Naive thymus-derived CD8-positive, alpha-beta T cell (primary cell): ENCODE data around the gene SRSF1. TPM values are rescaled to one million over a fixed set of nuclear protein-coding genes. Genes with fewer than 3 reads are reported as not detected.
A peak's percentile ranks its signal among the peaks of the same experiment; 100 is the strongest.

Experiments used
- ATAC-seq, 2 donors: fragments of 150-1000 bp; cut with Tn5 transposase in 1 of 2; sonication (Bioruptor Pico), chemical (Tn5 transposase) in 1 of 2; 1 replicate in 1 of 2; 2 replicates in 1 of 2; pipeline ENCODE4 v1.10.0; 2021; ENCODE audit warnings: mild to moderate bottlenecking in 2 of 2, moderate library complexity in 2 of 2
- POLR2A ChIA-PET: fragments of 350-600 bp; sonication (Branson Sonifier 250); formaldehyde crosslinking; loops from one replicate; lab custom pipeline; 2021; ENCODE audit warnings: antibody characterized with exemption; lab: Charles Lee
- DNase-seq, 10 donors: peaks; one replicate each; pipeline versions ENCODE4 v3.0.0 to v3.0.0-alpha.2; 2020 to 2022
- H3K27ac Mint-ChIP-seq, 10 donors: one replicate each; pipeline ENCODE4 v1.8.0; 2020 to 2022; ENCODE audit warnings: mild to moderate bottlenecking in 10 of 10, mixed read lengths in 10 of 10, moderate library complexity in 4 of 10, inconsistent platforms in 1 of 10
- H3K27me3 Mint-ChIP-seq, 5 donors: one replicate each; pipeline ENCODE4 v1.8.0; 2021 to 2022; ENCODE audit warnings: mixed read lengths in 5 of 5
- H3K36me3 Mint-ChIP-seq, 3 donors: one replicate each; pipeline ENCODE4 v1.8.0; 2020 to 2022; ENCODE audit warnings: mixed read lengths in 3 of 3, mild to moderate bottlenecking in 2 of 3, inconsistent platforms in 1 of 3
- H3K4me1 Mint-ChIP-seq, 4 donors: one replicate each; pipeline ENCODE4 v1.8.0; 2021 to 2022; ENCODE audit warnings: mixed read lengths in 4 of 4
- H3K4me3 Mint-ChIP-seq, 10 donors: one replicate each; pipeline ENCODE4 v1.8.0; 2020 to 2022; ENCODE audit warnings: mild to moderate bottlenecking in 10 of 10, mixed read lengths in 10 of 10, moderate library complexity in 6 of 10, inconsistent platforms in 1 of 10
- H3K9me3 Mint-ChIP-seq, 9 donors: one replicate each; pipeline ENCODE4 v1.8.0; 2020 to 2022; ENCODE audit warnings: mixed read lengths in 9 of 9, mild to moderate bottlenecking in 3 of 9, inconsistent platforms in 1 of 9, moderate library complexity in 1 of 9
- polyA plus RNA-seq, 3 donors: library from polyadenylated mRNA; unstranded; fragments of 300-500 nt; fragmentation: Illumina TruSeq; gene quantifications; one replicate each; pipeline ENCODE4 v1.2.3, GENCODE V29; 2021
- total RNA-seq, 8 experiments: library from RNA in 2 of 8; stranded (reverse) in 2 of 8; gene quantifications; one replicate each; pipeline ENCODE4 v1.2.3 and lab custom pipeline; 2021 to 2026

The SRSF1 gene
- total and polyA plus RNA-seq, 5 experiments from 2014 or later, result 43.5 to 256 (median 51.6) TPM

- Mint-ChIP-seq H3K9me3 (no peaks in the 10 kb centered on the region), H3K4me3 (peak overlapping the region; percentile 98 to 100 (median 99)), H3K27me3 (peaks cover 0 to 4% (median 0%) of the 10 kb centered on the region in 5 donors), H3K4me1 (peaks cover 20 to 62% (median 59%) of the 10 kb centered on the region in 4 donors), H3K36me3 (peaks cover 21 to 51% (median 23%) of the 10 kb centered on the region in 3 donors), H3K27ac (peak overlapping the region; percentile 98 to 100 (median 99))
- peak in 8 of 10 donors; percentile 19 to 74 (median 44) for DNase-seq
- POLR2A ChIA-PET, result interaction anchor here (0.6 to 3.3 kb wide), 20 partner anchors 8 to 1149 kb away, joined by 3 to 45 read pairs (median 7); partner anchors contain the start of genes CUEDC1, DYNLL2, MKS1 and MRPS23
- ATAC-seq, result peak; percentile 3 to 7
Observed at GRCh38 chr17:58006560-58006923, 504 bp downstream of the SRSF1 start.

GRCh38 chr17:58005728-58006559 lies 1.1 kb downstream of the SRSF1 start:
- peaks cover 0 to 4% (median 0%) of the 10 kb centered on the region in 5 donors for H3K27me3 Mint-ChIP-seq
- ATAC-seq, result peak in 1 of 2 donors; percentile 1
- H3K4me3 Mint-ChIP-seq, result peak overlapping the region; percentile 98 to 100 (median 99)
- peak in 1 of 10 donors; percentile 40 for DNase-seq
- H3K36me3 Mint-ChIP-seq, result peaks cover 21 to 56% (median 23%) of the 10 kb centered on the region in 3 donors
- peak overlapping the region; percentile 98 to 100 (median 99) for H3K27ac Mint-ChIP-seq
- POLR2A ChIA-PET, result interaction anchor here (1.4 to 3.3 kb wide), 15 partner anchors 7 to 1149 kb away, joined by 3 to 45 read pairs (median 9); partner anchors contain the start of genes DYNLL2, MKS1, MRPS23 and PRR11
- H3K9me3 Mint-ChIP-seq, result no peaks in the 10 kb centered on the region
- H3K4me1 Mint-ChIP-seq, result peaks cover 21 to 66% (median 61%) of the 10 kb centered on the region in 4 donors

- peaks cover 21 to 59% (median 23%) of the 10 kb centered on the region in 3 donors for H3K36me3 Mint-ChIP-seq
- ATAC-seq, result no peak
- DNase-seq, result no peak
- POLR2A ChIA-PET, result interaction anchor here (2.6 to 3.3 kb wide), 4 partner anchors 10 to 155 kb away, joined by 20 to 45 read pairs (median 42); partner anchors contain the start of genes MRPS23 and VEZF1
- H3K27me3 Mint-ChIP-seq, result peaks cover 0 to 4% (median 0%) of the 10 kb centered on the region in 5 donors
- H3K4me1 Mint-ChIP-seq, result peaks cover 21 to 69% (median 61%) of the 10 kb centered on the region in 4 donors
- peak overlapping the region; percentile 63 to 100 (median 99) for H3K27ac Mint-ChIP-seq
- peak overlapping the region; percentile 98 to 100 (median 99) for H3K4me3 Mint-ChIP-seq
- no peaks in the 10 kb centered on the region for H3K9me3 Mint-ChIP-seq
Observed at GRCh38 chr17:58005031-58005727, 1.9 kb downstream of the SRSF1 start.

GRCh38 chr17:58004060-58004459 lies 3.0 kb downstream of the SRSF1 start:
- POLR2A ChIA-PET, result no interaction called here
- Mint-ChIP-seq H3K9me3 (no peaks in the 10 kb centered on the region), H3K4me1 (peaks cover 24 to 74% (median 67%) of the 10 kb centered on the region in 4 donors), H3K27me3 (peaks cover 0 to 4% (median 0%) of the 10 kb centered on the region in 5 donors), H3K27ac (peak overlapping the region in 8 of 10 donors; percentile 22 to 67 (median 60)), H3K4me3 (peak overlapping the region in 7 of 10 donors; percentile 18 to 99 (median 34)), H3K36me3 (peaks cover 21 to 59% (median 23%) of the 10 kb centered on the region in 3 donors)
- no peak for DNase-seq
- ATAC-seq, result no peak

GRCh38 chr17:58002973-58003372 lies 4.1 kb downstream of the SRSF1 start:
- peaks cover 0 to 4% (median 0%) of the 10 kb centered on the region in 5 donors for H3K27me3 Mint-ChIP-seq
- H3K9me3 Mint-ChIP-seq, result no peaks in the 10 kb centered on the region
- peak overlapping the region in 3 of 10 donors; percentile 0 to 16 (median 9) for H3K4me3 Mint-ChIP-seq
- DNase-seq, result no peak
- POLR2A ChIA-PET, result interaction anchor here (1.3 kb wide), 1 partner anchor 12 kb away, joined by 3 read pairs; no protein-coding TSS in a partner anchor
- H3K27ac Mint-ChIP-seq, result peak overlapping the region in 6 of 10 donors; percentile 6 to 78 (median 30)
- H3K4me1 Mint-ChIP-seq, result peaks cover 23 to 72% (median 70%) of the 10 kb centered on the region in 4 donors
- no peak for ATAC-seq
- H3K36me3 Mint-ChIP-seq, result peaks cover 21 to 59% (median 23%) of the 10 kb centered on the region in 3 donors

- ATAC-seq (no peak), DNase-seq (no peak)
- peak overlapping the region in 6 of 10 donors; percentile 2 to 78 (median 50) for H3K27ac Mint-ChIP-seq
- peaks cover 23 to 68% (median 66%) of the 10 kb centered on the region in 4 donors for H3K4me1 Mint-ChIP-seq
- peak overlapping the region in 2 of 10 donors; percentile 18 to 50 for H3K4me3 Mint-ChIP-seq
- POLR2A ChIA-PET, result interaction anchor here (0.6 to 1.3 kb wide), 2 partner anchors 12 to 88 kb away, joined by 3 to 5 read pairs; no protein-coding TSS in a partner anchor
- H3K27me3 Mint-ChIP-seq, result peaks cover 0 to 4% (median 0%) of the 10 kb centered on the region in 5 donors
- no peaks in the 10 kb centered on the region for H3K9me3 Mint-ChIP-seq
- H3K36me3 Mint-ChIP-seq, result peaks cover 21 to 59% (median 23%) of the 10 kb centered on the region in 3 donors
Observed at GRCh38 chr17:58002154-58002948, 4.7 kb downstream of the SRSF1 start.

- POLR2A ChIA-PET, result interaction anchor here (0.6 to 1.3 kb wide), 3 partner anchors 11 to 89 kb away, joined by 3 to 5 read pairs (median 5); partner anchors contain the start of gene VEZF1
- Mint-ChIP-seq H3K27me3 (no peaks in the 10 kb centered on the region), H3K9me3 (no peaks in the 10 kb centered on the region), H3K36me3 (peaks cover 17 to 54% (median 20%) of the 10 kb centered on the region in 3 donors), H3K4me1 (peaks cover 21 to 68% (median 62%) of the 10 kb centered on the region in 4 donors), H3K4me3 (no peak overlapping the region), H3K27ac (peak overlapping the region in 2 of 10 donors; percentile 15 to 19)
- no peak for DNase-seq
- ATAC-seq, result no peak
Observed at GRCh38 chr17:58001461-58002124, 5.5 kb downstream of the SRSF1 start.

- Mint-ChIP-seq H3K27ac (peak overlapping the region in 9 of 10 donors; percentile 29 to 92 (median 72)), H3K4me1 (peaks cover 13 to 60% (median 52%) of the 10 kb centered on the region in 4 donors), H3K4me3 (no peak overlapping the region), H3K36me3 (peaks cover 0 to 34% (median 6%) of the 10 kb centered on the region in 3 donors), H3K9me3 (no peaks in the 10 kb centered on the region), H3K27me3 (no peaks in the 10 kb centered on the region)
- peak; percentile 80 to 87 for ATAC-seq
- DNase-seq, result peak in 4 of 10 donors; percentile 28 to 78 (median 74)
- POLR2A ChIA-PET, result interaction anchor here (0.6 to 1.7 kb wide), 8 partner anchors 8 to 150 kb away, joined by 3 to 9 read pairs (median 4); partner anchors contain the start of genes MRPS23, SRSF1 and VEZF1
Observed at GRCh38 chr17:57999496-58000017, 7.5 kb downstream of the SRSF1 start.

GRCh38 chr17:57999010-57999495 lies 8.0 kb downstream of the SRSF1 start:
- H3K27ac Mint-ChIP-seq, result peak overlapping the region in 8 of 10 donors; percentile 23 to 92 (median 72)
- H3K9me3 Mint-ChIP-seq, result no peaks in the 10 kb centered on the region
- DNase-seq (no peak), ATAC-seq (no peak)
- H3K4me3 Mint-ChIP-seq, result no peak overlapping the region
- peaks cover 13 to 59% (median 52%) of the 10 kb centered on the region in 4 donors for H3K4me1 Mint-ChIP-seq
- POLR2A ChIA-PET, result interaction anchor here (0.6 to 1.7 kb wide), 7 partner anchors 8 to 149 kb away, joined by 3 to 9 read pairs (median 4); partner anchors contain the start of genes MRPS23, SRSF1 and VEZF1
- H3K36me3 Mint-ChIP-seq, result peaks cover 0 to 29% (median 6%) of the 10 kb centered on the region in 3 donors
- H3K27me3 Mint-ChIP-seq, result no peaks in the 10 kb centered on the region

GRCh38 chr17:57997085-57997809 lies 9.8 kb downstream of the SRSF1 start:
- H3K4me1 Mint-ChIP-seq, result peaks cover 15 to 56% (median 51%) of the 10 kb centered on the region in 4 donors
- no peak for DNase-seq
- POLR2A ChIA-PET, result interaction anchor here (0.7 to 5.1 kb wide), 6 partner anchors 8 to 137 kb away, joined by 3 to 39 read pairs (median 6); partner anchors contain the start of genes SRSF1 and VEZF1
- no peak overlapping the region for H3K4me3 Mint-ChIP-seq
- H3K27me3 Mint-ChIP-seq, result no peaks in the 10 kb centered on the region
- ATAC-seq, result no peak
- H3K36me3 Mint-ChIP-seq, result peaks cover 0 to 11% (median 1%) of the 10 kb centered on the region in 3 donors
- H3K27ac Mint-ChIP-seq, result peak overlapping the region in 5 of 10 donors; percentile 48 to 83 (median 61)
- H3K9me3 Mint-ChIP-seq, result no peaks in the 10 kb centered on the region
